Occipital lobe (tissue), 2 donors: ENCODE measurements around the gene SOX8. TPM values are rescaled to one million over a fixed set of nuclear protein-coding genes. Genes with fewer than 3 reads are reported as not detected.

Experiments used
- DNase-seq: peaks from one replicate; lab custom pipeline; 2025; lab: John Stamatoyannopoulos, UW
- total RNA-seq: library from RNA; depleted of rRNA; stranded (reverse); fragments of >200 nt; gene quantifications from one replicate; pipeline ENCODE4 v1.2.3, GENCODE V29; 2014

Gene SOX8
- total RNA-seq, 1 donor from 2014 or later, result 20.1 TPM

DNA sequence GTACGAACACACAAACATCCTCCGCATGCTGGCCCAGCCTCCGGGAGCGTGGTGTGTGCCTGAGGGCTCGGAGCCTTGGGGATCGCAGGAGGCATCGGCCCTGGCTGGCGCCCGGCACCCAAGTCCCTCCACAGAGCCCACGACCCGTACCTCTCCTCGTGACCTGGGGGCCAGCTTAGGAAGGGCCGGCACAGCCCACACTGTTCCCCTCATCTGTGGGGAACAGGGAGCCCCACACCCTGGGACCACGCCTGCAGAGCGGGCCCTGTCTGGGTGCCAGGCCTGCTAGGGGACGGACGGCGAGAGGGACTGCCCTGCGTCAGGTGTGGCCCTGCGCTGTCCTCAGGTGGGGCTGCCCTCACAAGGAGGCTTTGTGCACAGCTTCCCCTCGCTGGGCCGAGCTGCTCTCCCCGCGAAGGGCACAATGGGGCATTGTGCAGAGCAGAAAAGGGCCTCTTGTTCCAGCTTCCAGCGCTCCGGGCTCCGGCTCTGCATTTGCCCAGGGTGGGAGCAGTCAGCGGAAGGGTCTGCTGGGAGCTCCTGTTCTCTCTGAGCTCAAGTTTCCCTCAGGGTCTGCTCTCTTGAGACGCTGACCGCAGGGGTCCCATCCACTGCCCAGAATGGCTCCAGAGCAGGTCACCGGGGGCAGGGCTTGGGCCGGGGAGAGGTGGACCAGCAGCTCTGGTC, 9.1 kb upstream of the SOX8 start:
- DNase-seq, result peak; percentile 84

DNA sequence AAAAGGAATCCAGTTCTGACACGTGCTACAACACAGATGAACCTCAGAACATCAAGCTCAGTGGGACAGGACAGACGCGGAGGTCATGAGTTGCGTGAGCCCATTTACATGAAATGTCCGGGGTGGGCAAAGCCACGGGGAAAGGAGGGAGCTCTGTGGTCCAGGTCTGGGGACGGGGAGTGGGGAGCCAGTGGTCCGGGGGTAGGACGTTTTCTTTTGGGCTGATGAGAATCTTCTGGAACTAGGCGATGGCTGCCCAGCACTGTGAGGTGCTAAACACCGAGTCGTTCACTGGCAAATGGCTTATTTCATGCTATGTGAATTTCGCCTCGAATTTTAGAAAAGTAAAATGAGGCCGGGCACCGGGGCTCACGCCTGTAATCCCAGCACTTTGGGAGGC, 8.2 kb upstream of the SOX8 start:
- DNase-seq, result no peak

DNA sequence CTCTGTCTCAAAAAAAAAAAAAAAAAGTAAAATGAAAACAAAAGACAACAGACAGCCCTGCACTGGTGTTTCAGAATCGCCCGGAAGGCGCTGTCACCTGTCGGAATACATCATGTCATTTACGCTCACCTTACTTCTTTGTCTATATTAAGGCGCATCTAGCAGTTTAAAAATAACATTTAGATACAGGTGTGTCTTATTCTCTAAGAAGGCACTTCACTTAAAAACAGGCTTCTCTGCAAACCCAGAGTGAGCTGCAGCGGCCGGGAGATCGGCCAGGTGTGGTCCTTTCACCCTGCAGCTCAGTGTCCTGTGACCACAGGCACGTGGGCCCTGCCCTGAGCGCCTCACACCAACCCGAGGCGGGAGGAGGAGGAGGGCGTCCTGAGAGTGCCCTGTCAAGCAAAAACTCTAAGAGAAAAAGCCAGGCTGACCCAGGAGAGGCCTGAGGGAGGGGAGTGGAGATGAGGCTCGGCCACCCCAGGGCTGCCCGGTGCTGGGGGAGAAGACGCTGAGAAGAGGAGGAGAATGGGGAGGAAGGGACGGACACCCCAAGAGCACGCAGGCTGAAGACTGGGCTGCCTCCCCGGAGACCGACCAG, 7.5 kb upstream of the SOX8 start:
- no peak for DNase-seq

DNA sequence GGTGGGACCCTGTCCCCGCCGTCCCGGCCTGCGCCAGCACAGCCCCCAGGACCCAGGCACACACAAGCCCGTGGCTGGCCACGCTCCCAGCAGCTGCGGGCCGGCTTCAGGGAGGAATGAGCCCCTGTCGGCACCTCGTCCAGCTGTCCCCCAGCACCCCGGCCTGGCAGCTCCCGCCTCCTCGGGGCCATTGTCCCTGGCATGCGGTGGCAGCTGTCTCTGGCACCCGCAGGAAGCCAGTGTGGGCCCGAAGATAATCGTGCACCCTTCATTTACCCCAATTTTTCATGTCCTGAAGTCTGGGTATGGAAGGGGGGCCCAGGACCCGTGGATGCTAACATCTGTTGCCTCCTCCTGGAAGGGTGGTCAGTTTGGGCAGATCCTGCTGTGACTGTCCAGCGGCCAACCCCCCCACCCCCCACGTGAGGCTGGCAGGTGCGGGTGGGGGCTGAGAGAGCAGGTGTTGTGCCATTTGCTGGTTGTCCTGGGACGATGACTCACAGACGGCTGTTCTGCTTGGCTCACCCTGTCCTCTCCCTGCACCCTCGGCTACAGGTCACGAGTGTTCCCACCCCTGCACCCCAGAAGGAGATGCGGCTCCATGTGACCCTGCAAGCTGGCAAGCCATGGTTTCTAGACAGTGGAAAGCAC, 6.8 kb upstream of the SOX8 start:
- DNase-seq, result no peak

DNA sequence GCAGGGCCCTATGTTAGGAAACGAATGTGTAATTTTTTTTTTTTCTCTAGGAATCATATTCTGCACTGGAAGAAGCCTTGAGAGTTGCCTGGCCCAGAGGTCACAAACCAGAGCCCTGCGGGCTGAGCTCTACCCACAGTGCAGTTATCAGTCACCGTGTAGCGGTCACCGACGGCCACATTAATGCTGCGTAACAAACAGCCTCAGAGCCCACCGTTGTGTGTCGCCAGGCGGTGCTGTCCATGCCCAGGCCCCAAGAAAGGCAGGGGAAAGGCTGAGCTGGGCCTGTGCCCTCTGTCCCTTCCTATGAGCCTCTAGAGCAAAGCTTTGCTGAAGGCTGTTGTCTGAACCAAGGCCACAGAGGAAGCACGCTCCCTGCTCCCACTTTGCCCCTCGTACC, 6.3 kb upstream of the SOX8 start:
- no peak for DNase-seq

- DNase-seq, result no peak
Observed at GRCh38 chr16:976389-976931, 5.1 kb upstream of the SOX8 start.

DNA sequence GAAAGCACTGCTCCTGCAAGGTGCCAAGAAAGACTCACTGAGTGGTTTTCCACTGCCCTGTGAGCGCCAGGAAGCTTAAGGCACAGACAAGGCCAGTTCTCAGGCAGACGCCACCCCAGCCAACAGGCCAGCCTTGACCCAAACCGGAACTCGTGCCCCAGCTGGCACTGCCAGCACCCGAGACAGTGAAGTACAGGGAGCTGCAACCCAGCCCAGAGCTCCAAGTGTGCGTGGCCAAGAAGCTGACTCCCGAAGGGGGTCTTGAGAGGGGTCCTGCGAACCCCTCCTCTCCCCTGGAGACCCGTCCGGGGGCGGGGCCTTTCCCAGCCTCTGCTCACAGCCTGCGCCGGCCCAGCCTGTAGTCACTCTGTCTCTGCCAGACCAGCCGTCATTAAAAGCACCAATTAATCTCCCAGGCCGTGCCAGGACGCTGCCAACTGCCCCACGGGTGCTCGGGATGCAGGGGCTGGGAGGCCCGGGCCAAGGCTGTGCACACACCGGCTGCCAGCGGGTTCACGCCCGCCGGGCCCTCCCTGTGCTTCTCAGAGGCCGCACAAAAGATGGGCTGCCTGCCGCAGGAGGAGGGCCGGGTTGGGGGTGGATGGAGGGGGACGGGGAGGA, 4.4 kb upstream of the SOX8 start:
- DNase-seq, result peak; percentile 67

DNA sequence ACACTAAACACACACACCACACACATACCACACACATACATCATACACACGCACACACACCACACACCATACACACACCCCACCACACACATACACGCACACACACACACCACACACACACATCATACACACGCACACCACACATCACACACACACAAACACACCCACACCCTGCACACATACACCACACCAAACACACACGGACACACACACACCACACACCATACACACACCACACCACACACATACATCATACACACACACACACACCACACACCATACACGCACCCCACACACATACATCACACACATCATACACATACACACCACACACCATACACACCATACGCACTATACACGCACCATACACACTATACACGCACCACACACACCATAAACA, 3.7 kb upstream of the SOX8 start:
- no peak for DNase-seq

DNA sequence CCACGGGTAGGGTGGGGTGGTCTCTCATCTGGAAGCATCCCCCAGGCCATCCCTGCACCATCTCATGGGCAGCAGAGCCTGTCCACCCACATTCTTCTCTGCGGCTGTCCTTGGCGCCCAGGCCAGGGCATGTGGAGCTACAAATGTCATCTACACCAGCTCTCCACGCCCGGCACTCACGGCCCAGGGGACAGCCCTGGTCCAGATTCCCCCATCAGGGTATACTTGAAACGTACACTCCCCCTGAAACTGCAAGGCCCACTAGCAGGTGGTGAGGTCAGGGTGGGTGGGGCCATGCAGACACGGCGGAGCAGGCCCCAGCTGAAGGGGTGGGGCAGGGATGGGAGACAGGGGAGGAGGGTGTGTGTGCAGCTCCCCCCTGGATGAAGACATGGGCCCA, 3.2 kb upstream of the SOX8 start:
- DNase-seq, result no peak

DNA sequence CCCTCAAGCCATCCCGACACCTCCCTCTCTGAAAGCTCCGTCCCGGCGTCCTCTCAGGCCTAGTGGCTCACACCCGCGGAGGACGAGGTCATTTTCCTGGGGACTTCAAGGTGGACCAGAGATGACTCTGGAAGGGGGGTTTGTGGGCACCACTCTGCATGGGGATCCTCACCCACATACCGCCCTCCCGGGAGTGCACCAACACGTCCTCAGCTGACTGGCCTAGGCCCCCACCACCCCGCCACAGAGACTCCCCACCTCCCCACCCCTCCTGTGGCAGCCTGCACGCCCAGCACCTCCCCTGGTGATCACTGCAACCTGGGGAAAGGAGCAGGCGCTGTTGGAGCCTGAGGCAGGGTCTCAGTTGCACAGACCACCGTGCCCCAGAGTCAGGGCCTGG, 2.4 kb upstream of the SOX8 start:
- no peak for DNase-seq

DNA sequence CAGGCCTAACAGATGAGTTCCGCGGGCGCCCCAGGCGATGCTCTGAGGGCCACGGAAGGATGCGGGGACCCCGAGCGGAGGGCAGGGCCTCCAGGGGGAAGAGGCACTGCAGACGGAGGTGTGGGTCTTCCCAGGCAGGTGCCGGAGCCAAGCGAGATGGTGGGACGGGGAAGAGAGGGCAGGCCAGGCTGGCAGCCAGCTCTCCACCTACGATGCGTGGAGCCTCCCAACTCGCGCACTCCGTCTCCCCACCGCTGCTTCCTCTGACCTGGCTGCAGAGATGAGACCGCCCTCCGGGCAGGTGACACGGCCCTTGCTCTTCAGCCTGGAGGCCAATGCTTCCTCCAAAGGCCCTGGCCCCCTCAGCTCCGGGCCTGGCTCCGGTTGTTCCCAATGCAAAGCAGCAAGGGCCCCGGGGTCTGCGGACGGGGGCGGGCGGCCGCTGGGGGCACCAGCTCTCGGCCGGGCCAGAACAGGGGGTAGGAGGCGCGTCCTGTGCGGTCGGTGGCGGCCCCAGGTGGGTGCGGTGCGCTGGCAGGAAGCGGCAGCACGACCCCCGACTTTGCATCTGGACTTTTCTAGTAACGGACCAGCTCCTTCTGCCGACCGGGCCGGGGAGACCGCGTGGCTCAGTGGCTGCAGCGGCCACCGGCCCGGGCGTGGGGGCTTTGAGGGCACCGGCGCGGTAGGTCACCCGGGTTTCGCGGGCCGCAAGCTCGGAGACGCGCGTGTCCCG, 1.5 kb upstream of the SOX8 start:
- no peak for DNase-seq

GRCh38 chr16:980595-980854, 1.0 kb upstream of the SOX8 start:
- no peak for DNase-seq

DNA sequence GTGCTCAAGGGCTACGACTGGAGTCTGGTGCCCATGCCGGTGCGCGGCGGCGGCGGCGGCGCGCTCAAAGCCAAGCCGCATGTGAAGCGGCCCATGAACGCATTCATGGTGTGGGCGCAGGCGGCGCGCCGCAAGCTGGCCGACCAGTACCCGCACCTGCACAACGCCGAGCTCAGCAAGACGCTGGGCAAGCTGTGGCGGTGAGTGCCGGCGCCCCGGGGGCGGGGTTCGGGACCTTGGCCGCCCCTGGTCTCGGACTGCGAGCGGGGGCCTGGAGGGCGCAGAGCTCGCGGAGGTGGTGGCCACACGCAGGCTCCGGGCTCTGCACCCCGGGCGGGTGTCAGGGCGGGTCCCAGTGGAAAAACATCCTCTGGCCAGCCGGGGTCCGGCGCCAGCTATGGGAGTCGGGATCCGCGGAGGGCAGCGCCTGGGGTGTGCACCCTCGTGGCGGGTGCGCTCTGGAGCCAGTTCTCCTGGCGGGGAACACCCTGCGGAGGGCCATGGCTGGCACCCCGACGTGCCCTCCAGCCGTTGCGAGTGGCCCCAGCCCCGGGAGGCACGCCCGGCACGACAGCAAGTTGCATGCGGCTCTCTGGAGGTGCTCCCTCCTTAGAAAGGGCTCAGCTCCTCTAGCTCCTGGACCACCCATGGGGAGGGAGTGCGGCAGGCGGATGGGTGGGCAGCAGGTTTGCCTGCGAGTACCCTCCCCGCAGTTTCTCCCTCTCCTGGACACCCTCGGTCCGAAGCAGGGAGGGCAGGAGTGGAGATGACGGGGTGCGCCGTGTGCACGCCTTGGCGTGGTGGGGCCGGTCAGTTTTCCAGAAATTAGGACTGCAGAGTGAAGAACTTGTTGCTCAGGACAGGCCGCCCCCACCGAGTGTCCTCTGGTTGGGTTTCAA, 824 bp downstream of the SOX8 start:
- no peak for DNase-seq

DNA sequence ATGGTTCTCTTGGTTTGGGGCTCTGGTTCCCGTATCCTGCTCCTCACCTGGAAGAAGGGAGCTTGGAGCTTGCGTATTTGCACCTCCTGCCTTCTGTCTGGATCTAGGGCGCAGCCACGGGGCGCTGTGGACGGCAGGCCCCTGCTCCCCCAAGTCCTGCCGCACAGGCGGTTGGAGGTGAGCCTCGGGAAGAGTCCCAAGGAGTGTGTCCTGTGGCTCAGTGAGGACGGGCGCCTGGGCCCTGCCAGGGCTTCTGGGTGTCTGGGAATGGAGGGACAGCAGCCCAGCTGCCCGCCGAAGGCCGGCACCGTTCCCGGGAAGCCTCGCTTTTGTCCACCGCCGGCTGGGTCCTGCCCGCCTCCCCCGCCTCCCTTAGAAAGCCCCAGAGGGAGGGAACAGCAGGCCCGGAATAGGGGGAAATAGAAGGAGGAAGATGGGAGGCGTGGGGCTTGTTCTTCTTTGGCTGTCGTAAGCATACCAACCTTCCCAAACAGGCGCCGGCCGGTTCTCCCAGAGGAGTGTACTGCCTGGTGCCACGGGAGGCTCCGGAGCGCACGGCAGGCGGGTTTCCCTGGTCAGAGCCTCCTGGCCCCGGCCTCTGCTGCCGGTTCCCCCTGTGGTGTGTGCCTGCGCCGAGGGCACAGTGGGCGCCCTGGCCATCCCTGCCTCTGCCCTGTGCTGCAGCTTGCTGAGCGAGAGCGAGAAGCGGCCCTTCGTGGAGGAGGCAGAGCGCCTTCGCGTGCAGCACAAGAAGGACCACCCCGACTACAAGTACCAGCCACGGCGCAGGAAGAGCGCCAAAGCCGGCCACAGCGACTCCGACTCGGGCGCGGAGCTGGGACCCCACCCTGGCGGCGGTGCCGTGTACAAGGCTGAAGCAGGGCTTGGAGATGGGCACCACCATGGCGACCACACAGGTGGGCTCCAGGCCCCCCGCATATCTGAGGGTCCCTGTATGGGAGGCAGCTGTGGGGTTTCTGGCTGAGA, 1.8 kb downstream of the SOX8 start:
- DNase-seq, result peak; percentile 66

DNA sequence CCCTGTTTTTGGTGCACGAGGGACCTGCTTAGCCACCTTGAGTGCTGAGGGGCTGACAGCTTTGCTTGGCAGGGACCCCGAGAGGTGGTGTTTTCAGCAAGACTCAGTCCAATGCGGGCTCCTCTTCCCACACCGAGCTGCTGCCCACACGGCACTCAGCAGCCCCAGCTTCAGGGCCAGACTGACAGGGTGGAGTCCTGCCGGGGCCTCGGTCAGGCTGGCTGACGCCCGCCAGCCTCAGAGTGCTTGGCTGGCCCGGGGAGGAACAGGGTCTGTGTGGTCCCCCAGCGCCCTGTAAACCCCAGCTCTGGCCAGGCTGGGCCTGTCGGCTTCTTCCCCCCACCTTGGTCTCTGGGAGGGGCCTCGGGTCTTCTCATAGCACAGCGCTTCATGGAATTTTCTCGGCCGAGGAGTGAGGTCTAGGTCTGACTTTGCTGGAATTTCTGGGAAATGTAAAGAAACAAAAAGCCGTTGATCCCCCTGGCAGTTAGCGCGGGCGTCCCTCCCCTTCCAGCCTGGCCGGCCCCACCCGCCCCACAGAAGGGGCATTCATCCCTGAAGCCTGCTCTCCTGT, 2.6 kb downstream of the SOX8 start:
- no peak for DNase-seq

- no peak for DNase-seq
Observed at GRCh38 chr16:984736-985636, 3.4 kb downstream of the SOX8 start.

GRCh38 chr16:985646-986400, 4.3 kb downstream of the SOX8 start:
- DNase-seq, result no peak
